Vagina (tissue), 2 donors: ENCODE measurements around the gene SIRT2. TPM values are rescaled to one million over a fixed set of nuclear protein-coding genes. Genes with fewer than 3 reads are reported as not detected.

Experiments
- DNase-seq, 2 donors: peaks; one replicate each; pipeline ENCODE4 v3.0.0-alpha.2; 2017; ENCODE audit errors: extremely low spot score in 2 of 2
- H3K27ac ChIP-seq: fragments of 200-600 bp; sonication (generic); one replicate; pipeline ENCODE4 v1.5.1; 2019
- H3K27me3 ChIP-seq: fragments of 200-600 bp; sonication (generic); one replicate; pipeline ENCODE4 v1.5.1; 2019
- H3K36me3 ChIP-seq, 2 donors: fragments of 200-600 bp; sonication (generic); one replicate each; pipeline ENCODE4 v1.5.1; 2017 to 2019
- H3K4me1 ChIP-seq: fragments of 200-600 bp; sonication (generic); one replicate; pipeline ENCODE4 v1.5.1; 2019
- H3K4me3 ChIP-seq, 2 donors: fragments of 200-600 bp; sonication (generic); 1 replicate in 1 of 2; 2 replicates in 1 of 2; pipeline ENCODE4 v1.5.1; 2016 to 2019
- H3K9me3 ChIP-seq: fragments of 200-600 bp; sonication (generic); one replicate; pipeline ENCODE4 v1.5.1; 2019
- POLR2A ChIP-seq, 2 donors: fragments of 450-650 bp; IDR thresholded peaks; one replicate each; pipeline ENCODE4 v1.6.1; 2017; ENCODE audit warnings: antibody characterized with exemption in 2 of 2, mild to moderate bottlenecking in 2 of 2, moderate library complexity in 2 of 2
- POLR2AphosphoS5 ChIP-seq, 2 donors: sonication (generic); formaldehyde crosslinking; IDR thresholded peaks; one replicate each; pipeline ENCODE4 v1.9.0; 2017; ENCODE audit warnings: antibody characterized with exemption in 2 of 2, mild to moderate bottlenecking in 2 of 2, low read depth in 1 of 2; ENCODE audit not compliant: insufficient read depth in 1 of 2
- intact Hi-C: fragments of 100-400 bp; cut with DNase I; formaldehyde crosslinking; loops from one replicate; pipeline ENCODE4 v1.15.1; 2023
- total RNA-seq: library from RNA; depleted of rRNA; stranded (reverse); fragments of >200 nt; gene quantifications from one replicate; pipeline ENCODE4 v1.2.3, GENCODE V29; 2016
- TF ChIP-seq, protein P1 (sequence below), 3 experiments: fragments of 450-650 bp in 2 of 3; fragments of 200-600 bp in 1 of 3; sonication (generic) in 1 of 3; IDR thresholded peaks; one replicate each; pipeline ENCODE4 v1.5.1; 2017 to 2019; ENCODE audit warnings: antibody characterized with exemption in 3 of 3, mild to moderate bottlenecking in 2 of 3, moderate library complexity in 2 of 3

Gene SIRT2
- total RNA-seq, 1 donor from 2014 or later, result 51.6 TPM

DNA sequence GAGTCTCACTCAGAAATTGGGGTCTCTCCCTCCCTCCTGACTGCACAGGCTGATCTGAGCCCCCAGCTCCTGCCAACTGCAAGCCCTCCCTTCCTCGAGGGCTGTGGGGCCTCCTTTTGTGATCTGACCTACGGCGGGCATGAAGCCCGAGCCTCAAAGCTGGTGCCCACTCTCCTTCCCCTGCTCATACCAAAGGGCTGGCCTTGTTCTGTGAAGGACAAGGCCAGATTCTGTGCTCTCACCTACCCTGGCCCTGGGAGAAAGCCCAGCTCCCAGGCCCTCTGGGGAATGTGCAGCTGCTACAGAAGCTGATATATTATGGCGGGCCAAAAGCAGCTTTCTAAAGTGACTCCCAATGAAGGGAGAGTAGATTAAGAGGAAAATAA lies 58.8 kb downstream of the SIRT2 start:
- DNase-seq, result no peak
- Histone ChIP-seq H3K36me3 (peaks cover 24 to 100% of the 10 kb centered on the region in 2 donors), H3K4me3 (no peak overlapping the region), H3K27ac (peak overlapping the region; percentile 56), H3K27me3 (no peaks in the 10 kb centered on the region), H3K4me1 (peaks cover 65% of the 10 kb centered on the region), H3K9me3 (no peaks in the 10 kb centered on the region)
- TF ChIP-seq POLR2A (IDR thresholded peaks at IDR 0.05) (no peak), POLR2AphosphoS5 (IDR thresholded peaks at IDR 0.05; ENCODE audit: insufficient read depth in 1 of 2, low read depth in 1 of 2) (no peak)
- TF ChIP-seq, protein P1, sequence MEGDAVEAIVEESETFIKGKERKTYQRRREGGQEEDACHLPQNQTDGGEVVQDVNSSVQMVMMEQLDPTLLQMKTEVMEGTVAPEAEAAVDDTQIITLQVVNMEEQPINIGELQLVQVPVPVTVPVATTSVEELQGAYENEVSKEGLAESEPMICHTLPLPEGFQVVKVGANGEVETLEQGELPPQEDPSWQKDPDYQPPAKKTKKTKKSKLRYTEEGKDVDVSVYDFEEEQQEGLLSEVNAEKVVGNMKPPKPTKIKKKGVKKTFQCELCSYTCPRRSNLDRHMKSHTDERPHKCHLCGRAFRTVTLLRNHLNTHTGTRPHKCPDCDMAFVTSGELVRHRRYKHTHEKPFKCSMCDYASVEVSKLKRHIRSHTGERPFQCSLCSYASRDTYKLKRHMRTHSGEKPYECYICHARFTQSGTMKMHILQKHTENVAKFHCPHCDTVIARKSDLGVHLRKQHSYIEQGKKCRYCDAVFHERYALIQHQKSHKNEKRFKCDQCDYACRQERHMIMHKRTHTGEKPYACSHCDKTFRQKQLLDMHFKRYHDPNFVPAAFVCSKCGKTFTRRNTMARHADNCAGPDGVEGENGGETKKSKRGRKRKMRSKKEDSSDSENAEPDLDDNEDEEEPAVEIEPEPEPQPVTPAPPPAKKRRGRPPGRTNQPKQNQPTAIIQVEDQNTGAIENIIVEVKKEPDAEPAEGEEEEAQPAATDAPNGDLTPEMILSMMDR (IDR thresholded peaks at IDR 0.05), result no peak
- intact Hi-C loops, result no loop called here

- no peak overlapping the region for H3K4me3 ChIP-seq
- peak overlapping the region; percentile 56 for H3K27ac ChIP-seq
- H3K4me1 ChIP-seq, result peaks cover 67% of the 10 kb centered on the region
- TF ChIP-seq, protein P1 (IDR thresholded peaks at IDR 0.05), result no peak
- TF ChIP-seq POLR2A (IDR thresholded peaks at IDR 0.05), result no peak
- no peak for TF ChIP-seq POLR2AphosphoS5 (IDR thresholded peaks at IDR 0.05; ENCODE audit: insufficient read depth in 1 of 2, low read depth in 1 of 2)
- no peaks in the 10 kb centered on the region for H3K27me3 ChIP-seq
- intact Hi-C loops, result no loop called here
- H3K36me3 ChIP-seq, result peaks cover 23 to 96% of the 10 kb centered on the region in 2 donors
- DNase-seq, result no peak
- no peaks in the 10 kb centered on the region for H3K9me3 ChIP-seq
These were observed 59.4 kb downstream of the SIRT2 start for GRCh38 chr19:38839816-38840582.

DNA sequence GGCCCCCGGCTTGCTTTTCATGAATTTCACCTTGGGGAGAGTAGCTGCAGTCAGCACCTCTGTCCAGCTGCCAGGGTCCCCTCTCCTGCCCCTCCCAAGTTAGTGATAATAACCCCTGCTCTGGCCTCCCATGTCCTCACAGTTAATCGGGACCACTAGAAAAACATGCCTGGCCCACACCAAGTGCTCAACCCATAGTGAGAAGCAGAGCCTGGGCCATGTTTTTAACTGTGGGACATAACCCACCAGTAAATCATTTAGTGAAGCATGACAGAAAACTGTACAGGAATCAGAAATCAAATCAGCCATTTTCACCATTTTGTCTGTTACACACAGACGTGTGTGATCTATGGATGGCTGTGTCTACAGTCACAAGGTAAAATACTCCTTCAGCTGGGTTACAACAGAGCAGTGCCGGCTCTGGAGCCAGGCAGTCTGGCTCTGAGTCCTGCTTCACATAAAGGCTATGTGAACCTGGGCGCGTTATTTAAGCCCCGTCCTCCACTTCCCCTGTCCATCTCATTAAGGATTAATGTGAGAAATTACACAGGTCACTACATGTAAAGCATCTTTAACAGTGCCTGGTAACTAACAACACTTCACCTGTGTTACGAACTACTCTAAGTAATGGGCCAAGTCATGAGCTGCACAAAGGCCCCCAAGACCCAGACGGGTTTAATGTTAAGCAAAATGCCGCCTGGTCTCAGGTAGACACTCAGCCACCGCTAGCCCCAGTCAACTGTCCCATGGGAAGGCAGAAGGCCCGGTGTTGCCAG lies 60.2 kb downstream of the SIRT2 start:
- no peak for DNase-seq
- intact Hi-C loops, result no loop called here
- Histone ChIP-seq H3K4me3 (no peak overlapping the region), H3K27ac (peak overlapping the region; percentile 47), H3K4me1 (peaks cover 62% of the 10 kb centered on the region), H3K9me3 (no peaks in the 10 kb centered on the region), H3K36me3 (peaks cover 20 to 87% of the 10 kb centered on the region in 2 donors), H3K27me3 (no peaks in the 10 kb centered on the region)
- no peak for TF ChIP-seq POLR2AphosphoS5 (IDR thresholded peaks at IDR 0.05; ENCODE audit: insufficient read depth in 1 of 2, low read depth in 1 of 2)
- no peak for TF ChIP-seq POLR2A (IDR thresholded peaks at IDR 0.05)

- no peak for DNase-seq
- H3K4me3 ChIP-seq, result no peak overlapping the region
These were observed 61.0 kb downstream of the SIRT2 start for GRCh38 chr19:38838208-38838985.

More at GRCh38 chr19:38838208-38838985, 61.0 kb downstream of the SIRT2 start:
- H3K27ac ChIP-seq, result peak overlapping the region; percentile 47
- H3K27me3 ChIP-seq, result no peaks in the 10 kb centered on the region
- intact Hi-C loops, result no loop called here
- H3K4me1 ChIP-seq, result peaks cover 60% of the 10 kb centered on the region
- H3K9me3 ChIP-seq, result no peaks in the 10 kb centered on the region
- peaks cover 14 to 80% of the 10 kb centered on the region in 2 donors for H3K36me3 ChIP-seq
- TF ChIP-seq POLR2A (IDR thresholded peaks at IDR 0.05), result no peak
- TF ChIP-seq POLR2AphosphoS5 (IDR thresholded peaks at IDR 0.05; ENCODE audit: insufficient read depth in 1 of 2, low read depth in 1 of 2), result peak in 1 of 2 donors; percentile 50
- TF ChIP-seq, protein P1 (IDR thresholded peaks at IDR 0.05), result no peak
